Endothelial cell of umbilical vein (primary cell): ENCODE results near the gene FAM13C. TPM values are rescaled to one million over a fixed set of nuclear protein-coding genes. Genes with fewer than 3 reads are reported as not detected.

Source experiments
- BruUV-seq: library from RNA; stranded (reverse); fragments of 400-500 nt; replicated peaks from 2 replicates; lab custom pipeline; 2021; lab: Mats Ljungman, UMichigan
- CTCF ChIA-PET: fragments of 300-600, 350-600 bp; sonication (Branson Sonifier 250); formaldehyde crosslinking; loops from one replicate; lab custom pipeline; 2021; ENCODE audit warnings: antibody characterized with exemption, inconsistent platforms; lab: Charles Lee
- POLR2A ChIA-PET: fragments of 300-600, 350-600 bp; sonication (Branson Sonifier 250); formaldehyde crosslinking; loops from one replicate; lab custom pipeline; 2021; ENCODE audit warnings: antibody characterized with exemption, inconsistent platforms; lab: Charles Lee
- DNase-seq: peaks from one replicate; pipeline ENCODE4 v3.0.0-alpha.2; 2011; ENCODE audit warnings: low read depth, low spot score
- FAIRE-seq: peaks from 2 replicates; lab custom pipeline; 2011; peaks lifted over from hg19 to GRCh38; lab: Jason Lieb, UNC
- H2AFZ ChIP-seq: 2 replicates; pipeline ENCODE4 v1.6.0; 2012; ENCODE audit warnings: low read depth, low read length, control low read depth, inconsistent platforms
- H3K27ac ChIP-seq: 2 replicates; pipeline ENCODE4 v1.5.1; 2011; ENCODE audit warnings: low read depth, mild to moderate bottlenecking, control low read depth, low read length, moderate library complexity; ENCODE audit not compliant: insufficient read depth
- H3K27me3 ChIP-seq, 2 experiments: 2 replicates each; pipeline versions ENCODE4 v1.6.0 to v1.6.1; 2011; ENCODE audit warnings: low read length in 2 of 2, mixed read lengths in 1 of 2; ENCODE audit not compliant: control insufficient read depth in 2 of 2, insufficient read depth in 2 of 2
- H3K36me3 ChIP-seq, 2 experiments: 2 replicates in 1 of 2; 3 replicates in 1 of 2; pipeline ENCODE4 v1.5.1; 2011; ENCODE audit warnings: low read length in 2 of 2, mild to moderate bottlenecking in 1 of 2, moderate library complexity in 1 of 2; ENCODE audit not compliant: control insufficient read depth in 2 of 2, insufficient read depth in 2 of 2; ENCODE audit errors: extremely low read depth in 1 of 2
- H3K4me1 ChIP-seq: 3 replicates; pipeline ENCODE4 v1.5.1; 2011; ENCODE audit warnings: mild to moderate bottlenecking, low read length; ENCODE audit not compliant: control insufficient read depth, insufficient read depth; ENCODE audit errors: extremely low read depth
- H3K4me2 ChIP-seq: 2 replicates; pipeline ENCODE4 v1.6.1; 2011; ENCODE audit warnings: low read length, control low read depth, mixed read lengths; ENCODE audit not compliant: insufficient read depth
- H3K4me3 ChIP-seq, 3 experiments: fragments of 200-600 bp in 1 of 3; sonication (generic), shearing (Covaris generic) in 1 of 3; replicated peaks in 1 of 3; 2 replicates each; pipeline ENCODE4 v1.5.1; 2011 to 2016; ENCODE audit warnings: control low read depth in 3 of 3, low read length in 3 of 3, mild to moderate bottlenecking in 2 of 3, inconsistent platforms in 1 of 3, low read depth in 1 of 3, moderate library complexity in 1 of 3; ENCODE audit not compliant: insufficient read depth in 1 of 3
- H3K79me2 ChIP-seq: 2 replicates; pipeline ENCODE4 v1.6.0; 2012; ENCODE audit warnings: low read length, inconsistent platforms; ENCODE audit not compliant: control insufficient read depth, insufficient read depth
- H3K9ac ChIP-seq: replicated peaks from 2 replicates; pipeline ENCODE3; 2011; ENCODE audit warnings: low read length, control low read depth; ENCODE audit not compliant: insufficient read depth; ENCODE audit errors: extremely low read depth
- H3K9me1 ChIP-seq: replicated peaks from 3 replicates; pipeline ENCODE4 v1.6.0; 2011; ENCODE audit warnings: mild to moderate bottlenecking, low read length; ENCODE audit not compliant: control insufficient read depth, insufficient read depth; ENCODE audit errors: extremely low read depth
- H3K9me3 ChIP-seq: replicated peaks from 2 replicates; pipeline ENCODE4 v1.5.1; 2012; ENCODE audit warnings: low read length, inconsistent platforms; ENCODE audit not compliant: control insufficient read depth, insufficient read depth
- H4K20me1 ChIP-seq: replicated peaks from 2 replicates; pipeline ENCODE3; 2011; ENCODE audit warnings: mild to moderate bottlenecking, low read length; ENCODE audit not compliant: control insufficient read depth, insufficient read depth; ENCODE audit errors: extremely low read depth
- EZH2 ChIP-seq: IDR thresholded peaks from 2 replicates; pipeline ENCODE4 v1.6.1; 2012; ENCODE audit warnings: borderline replicate concordance, low read depth, mild to moderate bottlenecking, moderate library complexity, low read length, inconsistent platforms; ENCODE audit not compliant: severe bottlenecking
- FOS ChIP-seq: IDR thresholded peaks from 2 replicates; pipeline ENCODE4 v1.6.1; 2011; ENCODE audit warnings: mild to moderate bottlenecking, low read length, moderate library complexity, borderline replicate concordance; ENCODE audit not compliant: insufficient read depth
- GATA2 ChIP-seq: IDR thresholded peaks from 2 replicates; pipeline ENCODE4 v1.7.0; 2011; ENCODE audit warnings: low read depth, mild to moderate bottlenecking, moderate library complexity, mixed read lengths, low read length; ENCODE audit not compliant: insufficient read length, insufficient read depth
- JUN ChIP-seq: IDR thresholded peaks from 2 replicates; pipeline ENCODE4 v1.6.1; 2011; ENCODE audit warnings: borderline replicate concordance, low read depth; ENCODE audit not compliant: insufficient read length, insufficient read depth
- MYC ChIP-seq: IDR thresholded peaks from one replicate; pipeline ENCODE4 v1.6.1; 2011; ENCODE audit warnings: mild to moderate bottlenecking, low read depth, low read length
- POLR2A ChIP-seq: IDR thresholded peaks from 2 replicates; pipeline ENCODE4 v1.6.1; 2012; ENCODE audit warnings: low read depth, mild to moderate bottlenecking, control low read depth, low read length
- POLR2AphosphoS5 ChIP-seq: IDR thresholded peaks from 2 replicates; pipeline ENCODE4 v1.6.1; 2012; ENCODE audit warnings: low read depth, mild to moderate bottlenecking, control low read depth, low read length, moderate library complexity; ENCODE audit not compliant: insufficient read depth
- dilution Hi-C: fragments of 300-500 bp; cut with MboI; formaldehyde crosslinking; loops from one replicate; pipeline ENCODE4 v1.15.0; 2019; ENCODE audit warnings: low sequenced_read_pairs; ENCODE audit not compliant: extremely low pct_ligation_motif_present
- intact Hi-C: fragments of 100-400 bp; cut with micrococcal nuclease; formaldehyde crosslinking; loops from one replicate; pipeline ENCODE4 v1.10.0; 2022
- polyA plus RNA-seq, 4 experiments: library from polyadenylated mRNA; depleted of rRNA in 3 of 4; stranded (reverse) in 3 of 4; unstranded in 1 of 4; fragments of >200 nt; gene quantifications; 2 replicates each; pipeline versions ENCODE4 v1.2.1 to v1.2.3, GENCODE V29; 2011 to 2012; ENCODE audit warnings: missing spikeins in 1 of 4
- total RNA-seq: library from RNA; stranded (reverse); gene quantifications from 2 replicates; pipeline ENCODE4 v1.2.3, GENCODE V29; 2021
- TF ChIP-seq, protein P1 (sequence below), 2 donors: IDR thresholded peaks; 1 replicate in 1 of 2; 2 replicates in 1 of 2; pipeline ENCODE4 v1.5.1; 2011; ENCODE audit warnings: low read length in 2 of 2, mild to moderate bottlenecking in 2 of 2, moderate library complexity in 2 of 2, control low read depth in 1 of 2, inconsistent platforms in 1 of 2, low read depth in 1 of 2; ENCODE audit not compliant: insufficient read depth in 1 of 2; ENCODE audit errors: extremely low read depth in 1 of 2
- TF ChIP-seq, protein P2 (sequence below): IDR thresholded peaks from 2 replicates; pipeline ENCODE4 v1.6.1; 2011; ENCODE audit not compliant: insufficient read depth, insufficient read length

The FAM13C gene
- total and polyA plus RNA-seq, 2 donors (not counting 3 experiments of a cell fraction or from before 2014, with no cell fraction given) = 0.03 TPM; not detected in 1

- dilution Hi-C loops = no loop called here
- no peak for TF ChIP-seq FOS
- TF ChIP-seq, protein P1, sequence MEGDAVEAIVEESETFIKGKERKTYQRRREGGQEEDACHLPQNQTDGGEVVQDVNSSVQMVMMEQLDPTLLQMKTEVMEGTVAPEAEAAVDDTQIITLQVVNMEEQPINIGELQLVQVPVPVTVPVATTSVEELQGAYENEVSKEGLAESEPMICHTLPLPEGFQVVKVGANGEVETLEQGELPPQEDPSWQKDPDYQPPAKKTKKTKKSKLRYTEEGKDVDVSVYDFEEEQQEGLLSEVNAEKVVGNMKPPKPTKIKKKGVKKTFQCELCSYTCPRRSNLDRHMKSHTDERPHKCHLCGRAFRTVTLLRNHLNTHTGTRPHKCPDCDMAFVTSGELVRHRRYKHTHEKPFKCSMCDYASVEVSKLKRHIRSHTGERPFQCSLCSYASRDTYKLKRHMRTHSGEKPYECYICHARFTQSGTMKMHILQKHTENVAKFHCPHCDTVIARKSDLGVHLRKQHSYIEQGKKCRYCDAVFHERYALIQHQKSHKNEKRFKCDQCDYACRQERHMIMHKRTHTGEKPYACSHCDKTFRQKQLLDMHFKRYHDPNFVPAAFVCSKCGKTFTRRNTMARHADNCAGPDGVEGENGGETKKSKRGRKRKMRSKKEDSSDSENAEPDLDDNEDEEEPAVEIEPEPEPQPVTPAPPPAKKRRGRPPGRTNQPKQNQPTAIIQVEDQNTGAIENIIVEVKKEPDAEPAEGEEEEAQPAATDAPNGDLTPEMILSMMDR (IDR thresholded peaks at IDR 0.05; ENCODE audit: extremely low read depth in 1 of 2, insufficient read depth in 1 of 2, low read depth in 1 of 2, low read length in 2 of 2) = no peak
- TF ChIP-seq JUN = no peak
- TF ChIP-seq EZH2 = no peak
- TF ChIP-seq MYC = no peak
- no peak for TF ChIP-seq GATA2
- no peak for TF ChIP-seq POLR2A
- TF ChIP-seq POLR2AphosphoS5 = no peak
- TF ChIP-seq, protein P2, sequence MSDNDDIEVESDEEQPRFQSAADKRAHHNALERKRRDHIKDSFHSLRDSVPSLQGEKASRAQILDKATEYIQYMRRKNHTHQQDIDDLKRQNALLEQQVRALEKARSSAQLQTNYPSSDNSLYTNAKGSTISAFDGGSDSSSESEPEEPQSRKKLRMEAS = no peak
- Histone ChIP-seq H3K79me2 (no peaks in the 10 kb centered on the region), H3K27me3 (no peaks in the 10 kb centered on the region), H3K4me1 (no peaks in the 10 kb centered on the region), H2AFZ (no peak overlapping the region), H3K4me2 (no peak overlapping the region), H3K9ac (no peak overlapping the region), H3K27ac (no peak overlapping the region), H4K20me1 (no peaks in the 10 kb centered on the region), H3K4me3 (no peak overlapping the region), H3K9me3 (no peaks in the 10 kb centered on the region), H3K9me1 (no peaks in the 10 kb centered on the region), H3K36me3 (no peaks in the 10 kb centered on the region)
- CTCF ChIA-PET = no interaction called here
- POLR2A ChIA-PET = no interaction called here
- intact Hi-C loops = loop anchor here (10.0 kb wide), 1 partner anchor 592 kb away; no protein-coding TSS in a partner anchor
- FAIRE-seq (no peak), DNase-seq (no peak)
- no TSS peak for BruUV-seq
These were observed 119.4 kb downstream of the FAM13C start for GRCh38 chr10:59242991-59243390.
